ENCODE measurements around the gene SERPINB7. TPM values are rescaled to one million over a fixed set of nuclear protein-coding genes. Genes with fewer than 3 reads are reported as not detected.

The SERPINB7 gene
- total RNA-seq, 2 experiments from 2014 or later: not detected

- H4K20me1 ChIP-seq (ENCODE audit: insufficient read depth, low read length): no peaks in the 10 kb centered on the region
- DNase-seq (ENCODE audit: low spot score): no peak
- ChIA-PET CTCF (ENCODE audit: unreplicated experiment) (no interaction called here), POLR2A (no interaction called here)
- H3K9me2 ChIP-seq (ENCODE audit: insufficient read depth, low read length): no peaks in the 10 kb centered on the region
- no peaks in the 10 kb centered on the region for H3K36me3 ChIP-seq (ENCODE audit: insufficient read depth, low read length)
- H3K4me2 ChIP-seq (ENCODE audit: low read length): no peak overlapping the region
- no peak overlapping the region for H3K4me3 ChIP-seq (ENCODE audit: low read depth, low read length, poor library complexity, severe bottlenecking)
- no peak overlapping the region for H3K27ac ChIP-seq (ENCODE audit: low read depth, low read length, poor library complexity, severe bottlenecking)
- no peaks in the 10 kb centered on the region for H3K4me1 ChIP-seq (ENCODE audit: insufficient read depth, low read length, poor library complexity, severe bottlenecking)
- no peak for TF ChIP-seq EZH2phosphoT487 (IDR thresholded peaks at IDR 0.05; ENCODE audit: borderline replicate concordance, low read depth, low read length)
- TF ChIP-seq CTCF (conservative IDR thresholded peaks at IDR 0.05; ENCODE audit: low read length): peak; percentile 58; the same call in 1 of the 2 replicates
- intact Hi-C loops (cut with micrococcal nuclease; ENCODE audit: unreplicated experiment): no loop called here
- no peak overlapping the region for H2AFZ ChIP-seq (ENCODE audit: low read length)
- no TSS peak for BruUV-seq (replicated peaks)
- no peaks in the 10 kb centered on the region for H3K9me3 ChIP-seq (ENCODE audit: low read length)
- no peaks in the 10 kb centered on the region for H3K79me2 ChIP-seq (ENCODE audit: insufficient read depth, low read depth, low read length)
Measured at GRCh38 chr18:63844254-63844653, 69.0 kb downstream of the SERPINB7 start.

- Histone ChIP-seq H3K4me3 (ENCODE audit: low read depth, low read length, poor library complexity, severe bottlenecking) (no peak overlapping the region), H3K9me2 (ENCODE audit: insufficient read depth, low read length) (no peaks in the 10 kb centered on the region), H3K27ac (ENCODE audit: low read depth, low read length, poor library complexity, severe bottlenecking) (no peak overlapping the region), H3K36me3 (ENCODE audit: insufficient read depth, low read length) (no peaks in the 10 kb centered on the region), H3K4me2 (ENCODE audit: low read length) (no peak overlapping the region), H3K4me1 (ENCODE audit: insufficient read depth, low read length, poor library complexity, severe bottlenecking) (no peaks in the 10 kb centered on the region), H3K9me3 (ENCODE audit: low read length) (no peaks in the 10 kb centered on the region), H3K79me2 (ENCODE audit: insufficient read depth, low read depth, low read length) (no peaks in the 10 kb centered on the region), H2AFZ (ENCODE audit: low read length) (no peak overlapping the region), H4K20me1 (ENCODE audit: insufficient read depth, low read length) (no peaks in the 10 kb centered on the region)
- ChIA-PET POLR2A (interaction anchor here (0.7 kb wide), 1 partner anchor 271 kb away, joined by 3 read pairs; no protein-coding TSS in a partner anchor), CTCF (ENCODE audit: unreplicated experiment) (no interaction called here)
- TF ChIP-seq EZH2phosphoT487 (IDR thresholded peaks at IDR 0.05; ENCODE audit: borderline replicate concordance, low read depth, low read length): no peak
- TF ChIP-seq CTCF (conservative IDR thresholded peaks at IDR 0.05; ENCODE audit: low read length): peak; percentile 61
- BruUV-seq (replicated peaks): no TSS peak
- intact Hi-C loops (cut with micrococcal nuclease; ENCODE audit: unreplicated experiment): loop anchor here (5.0 kb wide), 1 partner anchor 331 kb away; no protein-coding TSS in a partner anchor
- DNase-seq (ENCODE audit: low spot score): peak; percentile 12
Measured at GRCh38 chr18:63848159-63848558, 72.9 kb downstream of the SERPINB7 start.

GRCh38 chr18:63850020-63850419, 74.8 kb downstream of the SERPINB7 start:
- TF ChIP-seq EZH2phosphoT487 (IDR thresholded peaks at IDR 0.05; ENCODE audit: borderline replicate concordance, low read depth, low read length) (no peak), CTCF (conservative IDR thresholded peaks at IDR 0.05; ENCODE audit: low read length) (peak; percentile 71)
- Histone ChIP-seq H3K4me3 (ENCODE audit: low read depth, low read length, poor library complexity, severe bottlenecking) (no peak overlapping the region), H3K9me2 (ENCODE audit: insufficient read depth, low read length) (no peaks in the 10 kb centered on the region), H3K79me2 (ENCODE audit: insufficient read depth, low read depth, low read length) (no peaks in the 10 kb centered on the region), H2AFZ (ENCODE audit: low read length) (no peak overlapping the region), H3K4me1 (ENCODE audit: insufficient read depth, low read length, poor library complexity, severe bottlenecking) (no peaks in the 10 kb centered on the region), H3K4me2 (ENCODE audit: low read length) (no peak overlapping the region), H4K20me1 (ENCODE audit: insufficient read depth, low read length) (no peaks in the 10 kb centered on the region), H3K9me3 (ENCODE audit: low read length) (no peaks in the 10 kb centered on the region), H3K27ac (ENCODE audit: low read depth, low read length, poor library complexity, severe bottlenecking) (no peak overlapping the region), H3K36me3 (ENCODE audit: insufficient read depth, low read length) (no peaks in the 10 kb centered on the region)
- intact Hi-C loops (cut with micrococcal nuclease; ENCODE audit: unreplicated experiment): no loop called here
- BruUV-seq (replicated peaks): no TSS peak
- CTCF ChIA-PET (ENCODE audit: unreplicated experiment): no interaction called here
- peak; percentile 16 for DNase-seq (ENCODE audit: low spot score)
- POLR2A ChIA-PET: no interaction called here

All from OCI-LY7 (cell line).